Karpas-422 (cell line): ENCODE measurements around the gene CFD. TPM values are rescaled to one million over a fixed set of nuclear protein-coding genes. Genes with fewer than 3 reads are reported as not detected.

ENCODE experiments used
- DNase-seq: peaks from one replicate; pipeline ENCODE4 v3.0.0-alpha.2; 2015
- H2AFZ ChIP-seq: fragments of 200-600 bp; sonication (generic); 2 replicates; pipeline ENCODE4 v1.6.1; 2014; ENCODE audit warnings: antibody characterized with exemption, low read length, mixed read lengths
- H3K27ac ChIP-seq: fragments of 200-600 bp; sonication (generic); 2 replicates; pipeline ENCODE4 v1.5.1; 2014; ENCODE audit warnings: mild to moderate bottlenecking, low read length, moderate library complexity
- H3K27me3 ChIP-seq: fragments of 200-600 bp; sonication (generic); 2 replicates; pipeline ENCODE4 v1.6.1; 2014; ENCODE audit warnings: low read length, mixed read lengths
- H3K36me3 ChIP-seq: fragments of 200-600 bp; sonication (generic); 2 replicates; pipeline ENCODE4 v1.6.1; 2014; ENCODE audit warnings: low read length, mixed read lengths; ENCODE audit not compliant: insufficient read depth
- H3K4me1 ChIP-seq: fragments of 200-600 bp; sonication (generic); 2 replicates; pipeline ENCODE4 v1.6.1; 2014; ENCODE audit warnings: mild to moderate bottlenecking, low read length, mixed read lengths
- H3K4me2 ChIP-seq: fragments of 200-600 bp; sonication (generic); 2 replicates; pipeline ENCODE4 v1.6.1; 2014; ENCODE audit warnings: low read length, low read depth, mild to moderate bottlenecking; ENCODE audit not compliant: poor library complexity, severe bottlenecking
- H3K4me3 ChIP-seq: fragments of 200-600 bp; sonication (generic); 2 replicates; pipeline ENCODE4 v1.5.1; 2014; ENCODE audit warnings: mild to moderate bottlenecking, antibody characterized with exemption, low read length, mixed read lengths
- H3K79me2 ChIP-seq: fragments of 200-600 bp; sonication (generic); 2 replicates; pipeline ENCODE4 v1.6.1; 2014; ENCODE audit warnings: mild to moderate bottlenecking, low read length, mixed read lengths
- H3K9ac ChIP-seq: fragments of 200-600 bp; sonication (generic); 2 replicates; pipeline ENCODE4 v1.6.0; 2014; ENCODE audit warnings: low read length
- H3K9me2 ChIP-seq: fragments of 200-600 bp; sonication (generic), shearing (Covaris generic); replicated peaks from 2 replicates; pipeline ENCODE4 v1.6.0; 2014; ENCODE audit warnings: mild to moderate bottlenecking, low read length, moderate library complexity; ENCODE audit not compliant: insufficient read depth
- H3K9me3 ChIP-seq: fragments of 300-700, 200-600 bp; sonication (generic); 2 replicates; pipeline ENCODE4 v1.6.1; 2014; ENCODE audit warnings: low read length, mixed read lengths
- H4K20me1 ChIP-seq: fragments of 200-600 bp; sonication (generic); 2 replicates; pipeline ENCODE4 v1.6.1; 2014; ENCODE audit warnings: mild to moderate bottlenecking, antibody characterized with exemption, low read length, low read depth; ENCODE audit not compliant: insufficient read depth
- total RNA-seq: library from RNA; depleted of rRNA; stranded (reverse); fragments of >200 nt; shearing (Covaris generic); gene quantifications from 2 replicates; pipeline ENCODE4 v1.2.3, GENCODE V29; 2014; ENCODE audit warnings: low replicate concordance

CFD gene
- total RNA-seq, 1 experiment from 2014 or later, result 1.5 TPM

GRCh38 chr19:903266-903797, 43.9 kb downstream of the CFD start:
- H3K27me3 ChIP-seq, result no peaks in the 10 kb centered on the region

GRCh38 chr19:904545-904944, 45.1 kb downstream of the CFD start:
- Histone ChIP-seq H3K4me1 (peaks cover 13% of the 10 kb centered on the region), H3K79me2 (peaks cover 24% of the 10 kb centered on the region), H3K9me2 (no peaks in the 10 kb centered on the region), H3K4me2 (no peak overlapping the region), H3K27me3 (no peaks in the 10 kb centered on the region), H3K4me3 (no peak overlapping the region), H4K20me1 (peaks cover 10% of the 10 kb centered on the region; the same call in 1 of the 2 replicates), H3K9ac (no peak overlapping the region), H3K9me3 (no peaks in the 10 kb centered on the region), H3K27ac (no peak overlapping the region), H3K36me3 (no peaks in the 10 kb centered on the region), H2AFZ (no peak overlapping the region)
- no peak for DNase-seq

More at GRCh38 chr19:903266-903797, 43.9 kb downstream of the CFD start:
- H4K20me1 ChIP-seq, result peaks cover 17% of the 10 kb centered on the region; the same call in 1 of the 2 replicates
- peaks cover 17% of the 10 kb centered on the region for H3K4me1 ChIP-seq
- no peak overlapping the region for H3K4me2 ChIP-seq
- DNase-seq, result no peak
- no peak overlapping the region for H3K4me3 ChIP-seq
- no peaks in the 10 kb centered on the region for H3K36me3 ChIP-seq
- no peak overlapping the region for H3K27ac ChIP-seq
- H3K79me2 ChIP-seq, result peaks cover 14% of the 10 kb centered on the region
- no peak overlapping the region for H2AFZ ChIP-seq
- H3K9me3 ChIP-seq, result no peaks in the 10 kb centered on the region
- H3K9ac ChIP-seq, result no peak overlapping the region
- no peaks in the 10 kb centered on the region for H3K9me2 ChIP-seq

- H3K27me3 ChIP-seq, result no peaks in the 10 kb centered on the region
- no peak overlapping the region for H2AFZ ChIP-seq
- H3K4me1 ChIP-seq, result peaks cover 12% of the 10 kb centered on the region
- H4K20me1 ChIP-seq, result no peaks in the 10 kb centered on the region
- no peak overlapping the region for H3K4me3 ChIP-seq
- no peak overlapping the region for H3K4me2 ChIP-seq
- H3K79me2 ChIP-seq, result peaks cover 36% of the 10 kb centered on the region
- H3K36me3 ChIP-seq, result no peaks in the 10 kb centered on the region
- no peak overlapping the region for H3K27ac ChIP-seq
- no peaks in the 10 kb centered on the region for H3K9me2 ChIP-seq
- no peak for DNase-seq
- H3K9me3 ChIP-seq, result no peaks in the 10 kb centered on the region
- H3K9ac ChIP-seq, result no peak overlapping the region
These were observed 47.0 kb downstream of the CFD start for GRCh38 chr19:906480-906879.

GRCh38 chr19:907183-907853, 47.9 kb downstream of the CFD start:
- Histone ChIP-seq H3K9me3 (no peaks in the 10 kb centered on the region), H3K79me2 (peaks cover 40% of the 10 kb centered on the region), H3K4me2 (no peak overlapping the region), H4K20me1 (no peaks in the 10 kb centered on the region), H3K27ac (no peak overlapping the region), H3K4me1 (peaks cover 12% of the 10 kb centered on the region), H2AFZ (no peak overlapping the region), H3K9me2 (no peaks in the 10 kb centered on the region), H3K27me3 (no peaks in the 10 kb centered on the region), H3K4me3 (no peak overlapping the region), H3K9ac (no peak overlapping the region), H3K36me3 (no peaks in the 10 kb centered on the region)
- peak; percentile 66 for DNase-seq

GRCh38 chr19:911197-912033, 52.0 kb downstream of the CFD start:
- H3K9me3 ChIP-seq, result no peaks in the 10 kb centered on the region
- peaks cover 45% of the 10 kb centered on the region for H3K79me2 ChIP-seq
- H3K4me3 ChIP-seq, result no peak overlapping the region
- no peaks in the 10 kb centered on the region for H3K27me3 ChIP-seq
- H3K9ac ChIP-seq, result no peak overlapping the region
- no peak for DNase-seq
- peaks cover 17% of the 10 kb centered on the region for H3K4me1 ChIP-seq
- H3K9me2 ChIP-seq, result no peaks in the 10 kb centered on the region
- no peaks in the 10 kb centered on the region for H4K20me1 ChIP-seq
- H3K27ac ChIP-seq, result no peak overlapping the region
- H3K36me3 ChIP-seq, result no peaks in the 10 kb centered on the region
- H3K4me2 ChIP-seq, result no peak overlapping the region
- no peak overlapping the region for H2AFZ ChIP-seq

GRCh38 chr19:912181-913079, 53.0 kb downstream of the CFD start:
- Histone ChIP-seq H3K4me2 (peak overlapping the region; percentile 84), H3K4me3 (peak overlapping the region; percentile 89), H3K9ac (peak overlapping the region; percentile 93), H3K4me1 (peaks cover 17% of the 10 kb centered on the region), H3K9me2 (no peaks in the 10 kb centered on the region), H3K27ac (peak overlapping the region; percentile 49; the same call in 1 of the 2 replicates), H3K9me3 (no peaks in the 10 kb centered on the region), H4K20me1 (no peaks in the 10 kb centered on the region), H2AFZ (no peak overlapping the region), H3K36me3 (no peaks in the 10 kb centered on the region), H3K27me3 (no peaks in the 10 kb centered on the region), H3K79me2 (peaks cover 40% of the 10 kb centered on the region)
- DNase-seq, result peak; percentile 61
